ENCODE measurements around the gene SARDH.

The SARDH gene

GRCh38 chr9:133637451-133638055 lies 100.6 kb downstream of the SARDH start:
- no peak overlapping the region for H3K27ac ChIP-seq (ENCODE audit: low read depth, low read length)
- H4K91ac ChIP-seq (ENCODE audit: low read depth, low read length), result no peak overlapping the region

GRCh38 chr9:133636902-133637301 lies 101.2 kb downstream of the SARDH start:
- H3K23ac ChIP-seq (ENCODE audit: low read length), result no peak overlapping the region
- H4K8ac ChIP-seq (ENCODE audit: low read depth, low read length), result no peak overlapping the region
- no peak overlapping the region for H4K91ac ChIP-seq (ENCODE audit: low read depth, low read length)
- WGBS (ENCODE audit: extremely low coverage, insufficient coverage, insufficient read length), result no CpG with 5 or more reads among the region's 12 CpGs
- no peak overlapping the region for H3K18ac ChIP-seq (ENCODE audit: low read length)
- no peaks in the 10 kb centered on the region for H3K79me2 ChIP-seq (ENCODE audit: control insufficient read depth, insufficient read depth, low read length, poor library complexity)
- H3K27ac ChIP-seq (ENCODE audit: low read depth, low read length), result no peak overlapping the region
- H3K14ac ChIP-seq (ENCODE audit: low read length), result no peak overlapping the region
- no peak overlapping the region for H2BK12ac ChIP-seq (ENCODE audit: low read length)
- no peak overlapping the region for H2BK120ac ChIP-seq (ENCODE audit: insufficient read depth, low read length, poor library complexity)
- no peak for DNase-seq
- no peak overlapping the region for H3K4me2 ChIP-seq (ENCODE audit: low read length)
- no peaks in the 10 kb centered on the region for H3K79me1 ChIP-seq (ENCODE audit: low read length)
- no peak overlapping the region for H4K12ac ChIP-seq (ENCODE audit: low read depth, low read length)
- H3K4me1 ChIP-seq (ENCODE audit: control insufficient read depth in 1 of 2, insufficient read depth in 2 of 2, low read length in 2 of 2), result peaks cover 0 to 9% of the 10 kb centered on the region in 2 experiments
- peaks cover 1% of the 10 kb centered on the region for H3K9me3 ChIP-seq (ENCODE audit: insufficient read depth, low read depth, low read length)
- H3K36me3 ChIP-seq (ENCODE audit: control insufficient read depth in 1 of 2, insufficient read depth in 2 of 2, low read length in 2 of 2), result no peaks in the 10 kb centered on the region
- H2AFZ ChIP-seq (ENCODE audit: insufficient read depth, low read length, poor library complexity), result no peak overlapping the region
- no peak overlapping the region for H3K9ac ChIP-seq (ENCODE audit: low read length)
- H2BK5ac ChIP-seq (ENCODE audit: low read depth, low read length, poor library complexity), result no peak overlapping the region
- H3K4ac ChIP-seq (ENCODE audit: low read depth, low read length), result no peak overlapping the region
- H3K27me3 ChIP-seq (ENCODE audit: insufficient read depth, low read length), result no peaks in the 10 kb centered on the region
- peak overlapping the region; percentile 32 for H3K4me3 ChIP-seq (ENCODE audit: low read depth, low read length)
- H2AK5ac ChIP-seq (ENCODE audit: low read length), result no peak overlapping the region

More at GRCh38 chr9:133637451-133638055, 100.6 kb downstream of the SARDH start:
- no peak overlapping the region for H2BK120ac ChIP-seq (ENCODE audit: insufficient read depth, low read length, poor library complexity)
- no peaks in the 10 kb centered on the region for H3K79me2 ChIP-seq (ENCODE audit: control insufficient read depth, insufficient read depth, low read length, poor library complexity)
- H3K4me2 ChIP-seq (ENCODE audit: low read length), result no peak overlapping the region
- no peak overlapping the region for H2AFZ ChIP-seq (ENCODE audit: insufficient read depth, low read length, poor library complexity)
- WGBS (ENCODE audit: extremely low coverage, insufficient coverage, insufficient read length), result no CpG with 5 or more reads among the region's 12 CpGs
- H3K18ac ChIP-seq (ENCODE audit: low read length), result no peak overlapping the region
- no peaks in the 10 kb centered on the region for H3K36me3 ChIP-seq (ENCODE audit: control insufficient read depth in 1 of 2, insufficient read depth in 2 of 2, low read length in 2 of 2)
- no peaks in the 10 kb centered on the region for H3K27me3 ChIP-seq (ENCODE audit: insufficient read depth, low read length)
- H3K4me1 ChIP-seq (ENCODE audit: control insufficient read depth in 1 of 2, insufficient read depth in 2 of 2, low read length in 2 of 2), result peaks cover 0 to 9% of the 10 kb centered on the region in 2 experiments
- H2BK5ac ChIP-seq (ENCODE audit: low read depth, low read length, poor library complexity), result no peak overlapping the region
- H3K9ac ChIP-seq (ENCODE audit: low read length), result no peak overlapping the region
- no peak overlapping the region for H4K8ac ChIP-seq (ENCODE audit: low read depth, low read length)
- H2AK5ac ChIP-seq (ENCODE audit: low read length), result no peak overlapping the region
- H4K12ac ChIP-seq (ENCODE audit: low read depth, low read length), result no peak overlapping the region
- no peak overlapping the region for H2BK12ac ChIP-seq (ENCODE audit: low read length)
- H3K9me3 ChIP-seq (ENCODE audit: insufficient read depth, low read depth, low read length), result peaks cover 1% of the 10 kb centered on the region
- H3K23ac ChIP-seq (ENCODE audit: low read length), result no peak overlapping the region
- H3K4me3 ChIP-seq (ENCODE audit: low read depth, low read length), result no peak overlapping the region
- H3K14ac ChIP-seq (ENCODE audit: low read length), result no peak overlapping the region
- H3K79me1 ChIP-seq (ENCODE audit: low read length), result no peaks in the 10 kb centered on the region
- DNase-seq, result no peak
- H3K4ac ChIP-seq (ENCODE audit: low read depth, low read length), result no peak overlapping the region

- Histone ChIP-seq H4K8ac (ENCODE audit: low read depth, low read length) (no peak within 1 kb of the TSS), H3K9ac (ENCODE audit: low read length) (no peak within 1 kb of the TSS), H3K4me3 (ENCODE audit: low read depth, low read length) (peak within 1 kb of the TSS; percentile 32), H3K4me2 (ENCODE audit: low read length) (no peak within 1 kb of the TSS), H3K9me3 (ENCODE audit: insufficient read depth, low read depth, low read length) (no peaks in the 10 kb centered on the region), H2BK12ac (ENCODE audit: low read length) (no peak within 1 kb of the TSS), H3K4me1 (ENCODE audit: control insufficient read depth in 1 of 2, insufficient read depth in 2 of 2, low read length in 2 of 2) (peaks cover 0 to 9% of the 10 kb centered on the region in 2 experiments), H2AK5ac (ENCODE audit: low read length) (no peak within 1 kb of the TSS), H4K91ac (ENCODE audit: low read depth, low read length) (no peak within 1 kb of the TSS), H2BK5ac (ENCODE audit: low read depth, low read length, poor library complexity) (no peak within 1 kb of the TSS), H3K4ac (ENCODE audit: low read depth, low read length) (no peak within 1 kb of the TSS), H3K27ac (ENCODE audit: low read depth, low read length) (no peak within 1 kb of the TSS), H3K18ac (ENCODE audit: low read length) (no peak within 1 kb of the TSS), H3K79me1 (ENCODE audit: low read length) (no peaks in the 10 kb centered on the region), H3K36me3 (ENCODE audit: control insufficient read depth in 1 of 2, insufficient read depth in 2 of 2, low read length in 2 of 2) (no peaks in the 10 kb centered on the region), H2BK120ac (ENCODE audit: insufficient read depth, low read length, poor library complexity) (no peak within 1 kb of the TSS), H3K14ac (ENCODE audit: low read length) (no peak within 1 kb of the TSS), H2AFZ (ENCODE audit: insufficient read depth, low read length, poor library complexity) (no peak within 1 kb of the TSS), H4K12ac (ENCODE audit: low read depth, low read length) (no peak within 1 kb of the TSS), H3K79me2 (ENCODE audit: control insufficient read depth, insufficient read depth, low read length, poor library complexity) (no peaks in the 10 kb centered on the region), H3K27me3 (ENCODE audit: insufficient read depth, low read length) (no peaks in the 10 kb centered on the region), H3K23ac (ENCODE audit: low read length) (no peak within 1 kb of the TSS)
- no peak for DNase-seq
- no CpG with 5 or more reads among the region's 24 CpGs for WGBS (ENCODE audit: extremely low coverage, insufficient coverage, insufficient read length)
These were observed 102.3 kb downstream of the SARDH start, which contains the start of gene DBH for GRCh38 chr9:133635533-133636531. Gene DBH, plus strand, starts transcription at chr9:133636363. Its CDS starts 9 bp downstream, at chr9:133636372.

- H2BK5ac ChIP-seq (ENCODE audit: low read depth, low read length, poor library complexity), result no peak overlapping the region
- H3K9ac ChIP-seq (ENCODE audit: low read length), result no peak overlapping the region
- no peak overlapping the region for H3K27ac ChIP-seq (ENCODE audit: low read depth, low read length)
- H2BK120ac ChIP-seq (ENCODE audit: insufficient read depth, low read length, poor library complexity), result no peak overlapping the region
- H2BK12ac ChIP-seq (ENCODE audit: low read length), result no peak overlapping the region
- H3K79me1 ChIP-seq (ENCODE audit: low read length), result no peaks in the 10 kb centered on the region
- no peaks in the 10 kb centered on the region for H3K79me2 ChIP-seq (ENCODE audit: control insufficient read depth, insufficient read depth, low read length, poor library complexity)
- no peak overlapping the region for H3K4me2 ChIP-seq (ENCODE audit: low read length)
- H3K4me3 ChIP-seq (ENCODE audit: low read depth, low read length), result no peak overlapping the region
- no peak overlapping the region for H4K91ac ChIP-seq (ENCODE audit: low read depth, low read length)
- H3K18ac ChIP-seq (ENCODE audit: low read length), result no peak overlapping the region
- no peak overlapping the region for H3K23ac ChIP-seq (ENCODE audit: low read length)
- no CpG with 5 or more reads among the region's 6 CpGs for WGBS (ENCODE audit: extremely low coverage, insufficient coverage, insufficient read length)
- H3K27me3 ChIP-seq (ENCODE audit: insufficient read depth, low read length), result no peaks in the 10 kb centered on the region
- H4K12ac ChIP-seq (ENCODE audit: low read depth, low read length), result no peak overlapping the region
- H3K4ac ChIP-seq (ENCODE audit: low read depth, low read length), result no peak overlapping the region
- DNase-seq, result no peak
- H4K8ac ChIP-seq (ENCODE audit: low read depth, low read length), result no peak overlapping the region
- H3K14ac ChIP-seq (ENCODE audit: low read length), result no peak overlapping the region
- no peak overlapping the region for H2AK5ac ChIP-seq (ENCODE audit: low read length)
- no peaks in the 10 kb centered on the region for H3K36me3 ChIP-seq (ENCODE audit: control insufficient read depth in 1 of 2, insufficient read depth in 2 of 2, low read length in 2 of 2)
- peaks cover 0 to 9% of the 10 kb centered on the region in 2 experiments for H3K4me1 ChIP-seq (ENCODE audit: control insufficient read depth in 1 of 2, insufficient read depth in 2 of 2, low read length in 2 of 2)
- H3K9me3 ChIP-seq (ENCODE audit: insufficient read depth, low read depth, low read length), result no peaks in the 10 kb centered on the region
- no peak overlapping the region for H2AFZ ChIP-seq (ENCODE audit: insufficient read depth, low read length, poor library complexity)
These were observed 103.1 kb downstream of the SARDH start for GRCh38 chr9:133635098-133635497.
